ENCODE results near the gene GSTM1.
"Not testable (repeated sequence)": the region's sequence is repeated elsewhere in the genome, so short reads cannot be mapped to it uniquely, and the experiment has no call there.

The GSTM1 gene

GRCh38 chr1:109653306-109653705, 34.3 kb upstream of the GSTM1 start:
- Mint-ChIP-seq H3K4me1 (peaks cover 21% of the 10 kb centered on the region), H3K4me3 (no peak overlapping the region), H3K36me3 (no peaks in the 10 kb centered on the region), H3K27me3 (peaks cover 46% of the 10 kb centered on the region), H3K27ac (no peak overlapping the region), H3K9me3 (no peaks in the 10 kb centered on the region)
- DNase-seq, result no peak
- CTCF ChIA-PET, result interaction anchor here (1.1 to 6.2 kb wide), 2 partner anchors 10 to 13 kb away, joined by 8 to 70 read pairs; no protein-coding TSS in a partner anchor

DNA sequence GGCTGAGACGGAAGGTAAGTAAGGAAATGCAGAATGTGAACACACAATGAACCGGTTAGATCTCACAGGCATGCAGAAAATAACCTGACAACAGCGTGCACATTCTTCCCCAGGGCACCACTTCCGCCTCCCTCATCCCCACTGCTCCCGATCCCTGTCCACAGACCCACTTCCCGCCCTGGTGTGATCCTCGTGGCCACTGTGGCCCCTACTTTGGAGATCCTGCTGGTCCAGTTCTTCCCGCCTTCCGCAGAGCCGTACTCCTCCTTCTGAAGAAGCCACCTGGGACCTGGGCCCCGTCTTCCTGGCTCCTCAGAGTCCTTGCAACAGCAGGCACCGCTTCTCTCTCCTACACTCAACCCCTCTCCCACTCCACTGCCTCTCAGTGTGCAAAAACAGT, 33.1 kb upstream of the GSTM1 start:
- Mint-ChIP-seq H3K4me3 (peak overlapping the region; percentile 7), H3K9me3 (no peaks in the 10 kb centered on the region), H3K27me3 (peaks cover 42% of the 10 kb centered on the region), H3K4me1 (peaks cover 21% of the 10 kb centered on the region), H3K27ac (no peak overlapping the region), H3K36me3 (no peaks in the 10 kb centered on the region)
- no peak for DNase-seq
- CTCF ChIA-PET, result interaction anchor here (1.0 to 1.8 kb wide), 3 partner anchors 14 to 330 kb away, joined by 3 to 15 read pairs (median 3); partner anchors contain the start of gene AHCYL1

GRCh38 chr1:109655615-109656519, 31.8 kb upstream of the GSTM1 start, which contains the start of gene GSTM4:
Gene GSTM4 (plus strand): TSS chr1:109656099. CDS start chr1:109656390, 291 bp downstream.
- no peaks in the 10 kb centered on the region for H3K9me3 Mint-ChIP-seq
- H3K27ac Mint-ChIP-seq, result peak within 1 kb of the TSS; percentile 71
- CTCF ChIA-PET, result interaction anchor here (1.0 to 1.8 kb wide), 3 partner anchors 15 to 329 kb away, joined by 3 to 15 read pairs (median 3); partner anchors contain the start of gene AHCYL1
- peaks cover 21% of the 10 kb centered on the region for H3K4me1 Mint-ChIP-seq
- H3K4me3 Mint-ChIP-seq, result peak within 1 kb of the TSS; percentile 84
- H3K27me3 Mint-ChIP-seq, result peaks cover 42% of the 10 kb centered on the region
- H3K36me3 Mint-ChIP-seq, result no peaks in the 10 kb centered on the region
- DNase-seq, result peak; percentile 80

GRCh38 chr1:109657395-109657794, 30.2 kb upstream of the GSTM1 start:
- no peak overlapping the region for H3K27ac Mint-ChIP-seq
- H3K36me3 Mint-ChIP-seq, result no peaks in the 10 kb centered on the region
- peaks cover 21% of the 10 kb centered on the region for H3K4me1 Mint-ChIP-seq
- DNase-seq, result no peak
- peaks cover 32% of the 10 kb centered on the region for H3K27me3 Mint-ChIP-seq
- no peaks in the 10 kb centered on the region for H3K9me3 Mint-ChIP-seq
- CTCF ChIA-PET, result no interaction called here
- H3K4me3 Mint-ChIP-seq, result peak overlapping the region; percentile 40

GRCh38 chr1:109657970-109658369, 29.6 kb upstream of the GSTM1 start:
- Mint-ChIP-seq H3K27me3 (peaks cover 27% of the 10 kb centered on the region), H3K9me3 (no peaks in the 10 kb centered on the region), H3K27ac (no peak overlapping the region), H3K36me3 (no peaks in the 10 kb centered on the region), H3K4me1 (peaks cover 21% of the 10 kb centered on the region), H3K4me3 (no peak overlapping the region)
- no peak for DNase-seq
- CTCF ChIA-PET, result no interaction called here

DNA sequence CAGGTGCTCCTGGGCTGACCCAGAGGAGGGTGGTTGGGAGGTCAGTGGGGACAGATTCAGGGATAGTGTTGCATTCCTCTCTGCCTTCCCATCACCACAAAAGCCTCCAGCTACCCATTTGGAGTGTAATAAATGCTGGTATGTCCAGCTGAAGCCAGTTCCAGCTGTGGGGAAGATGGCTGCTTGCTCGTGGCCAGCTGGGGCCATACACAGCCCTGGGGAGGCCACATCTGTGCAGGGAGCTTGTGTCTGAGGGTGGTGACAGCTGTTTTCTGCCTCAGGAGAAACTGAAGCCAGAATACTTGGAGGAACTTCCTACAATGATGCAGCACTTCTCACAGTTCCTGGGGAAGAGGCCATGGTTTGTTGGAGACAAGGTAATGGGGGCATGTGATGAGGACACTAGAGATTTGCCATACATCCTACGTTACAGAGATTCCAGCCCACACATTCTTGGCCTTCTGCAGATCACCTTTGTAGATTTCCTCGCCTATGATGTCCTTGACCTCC, 29.0 kb upstream of the GSTM1 start:
- CTCF ChIA-PET, result no interaction called here
- no peak overlapping the region for H3K4me3 Mint-ChIP-seq

DNA sequence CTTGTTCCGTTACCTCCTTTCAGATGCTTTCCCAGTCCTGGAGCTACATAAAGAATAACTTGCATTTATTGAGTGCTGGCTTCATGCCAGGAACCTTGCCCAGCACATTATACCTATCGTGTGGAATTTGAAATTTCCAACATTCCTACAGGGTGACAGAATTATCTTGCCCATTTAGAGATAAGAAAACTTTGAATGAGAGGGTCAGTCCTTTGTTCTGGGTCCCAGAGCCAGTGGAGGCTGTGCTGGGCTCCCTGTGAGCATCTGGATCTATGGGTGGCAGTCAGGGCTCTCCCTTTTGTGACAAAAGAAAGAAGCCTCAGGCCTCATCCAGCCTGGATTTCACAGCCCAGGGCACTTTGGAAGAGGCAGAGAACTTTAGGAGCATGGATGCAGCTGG, 28.5 kb upstream of the GSTM1 start:
- DNase-seq, result no peak
- CTCF ChIA-PET, result no interaction called here

More for the DNA sequence above, 29.0 kb upstream of the GSTM1 start:
- no peak for DNase-seq
- no peaks in the 10 kb centered on the region for H3K9me3 Mint-ChIP-seq
- peaks cover 23% of the 10 kb centered on the region for H3K27me3 Mint-ChIP-seq
- H3K36me3 Mint-ChIP-seq, result no peaks in the 10 kb centered on the region
- no peak overlapping the region for H3K27ac Mint-ChIP-seq
- H3K4me1 Mint-ChIP-seq, result peaks cover 21% of the 10 kb centered on the region

DNA sequence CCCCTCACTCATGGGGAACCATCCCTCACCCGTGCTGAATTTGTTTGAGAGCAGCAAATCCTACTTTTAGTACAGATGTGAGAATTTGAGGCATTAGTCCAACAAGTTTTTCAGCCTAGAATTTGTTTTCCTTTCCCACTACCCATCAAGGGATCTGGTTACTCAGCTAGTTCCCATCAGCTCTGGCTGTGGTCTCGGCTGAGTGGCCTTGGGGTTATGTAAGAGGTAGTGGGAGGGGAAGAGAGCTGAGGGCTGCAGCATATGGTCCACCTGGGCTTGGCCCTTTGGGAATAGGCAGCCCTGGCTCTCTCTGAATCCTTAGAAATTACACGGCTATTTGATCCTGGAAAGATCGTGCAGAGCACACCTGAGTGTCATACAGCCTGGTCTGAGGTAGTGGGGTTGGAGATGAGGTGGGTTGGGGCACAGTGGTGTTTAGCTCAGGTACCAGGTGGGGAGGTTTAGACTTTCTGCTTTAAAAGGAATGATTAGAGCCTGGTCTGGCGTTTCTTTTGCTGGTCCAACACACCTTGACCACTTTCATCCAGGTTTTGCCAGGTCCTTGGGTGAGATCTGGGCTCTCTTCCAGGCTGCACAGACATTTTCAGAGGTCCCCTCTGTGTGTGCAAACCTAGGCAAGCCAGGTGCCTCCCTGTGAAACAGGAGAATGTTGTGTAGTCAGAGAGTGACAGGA, 27.5 kb upstream of the GSTM1 start:
- Mint-ChIP-seq H3K27me3 (peaks cover 12% of the 10 kb centered on the region), H3K36me3 (no peaks in the 10 kb centered on the region), H3K4me3 (no peak overlapping the region), H3K9me3 (no peaks in the 10 kb centered on the region), H3K27ac (no peak overlapping the region), H3K4me1 (peaks cover 14% of the 10 kb centered on the region)
- DNase-seq, result no peak
- CTCF ChIA-PET, result interaction anchor here (2.4 to 3.3 kb wide), 2 partner anchors 20 to 324 kb away, joined by 6 to 13 read pairs; partner anchors contain the start of gene AHCYL1

More for the DNA sequence above, 28.5 kb upstream of the GSTM1 start:
- Mint-ChIP-seq H3K4me3 (no peak overlapping the region), H3K27ac (no peak overlapping the region), H3K4me1 (peaks cover 21% of the 10 kb centered on the region), H3K27me3 (peaks cover 18% of the 10 kb centered on the region), H3K36me3 (no peaks in the 10 kb centered on the region), H3K9me3 (no peaks in the 10 kb centered on the region)

DNA sequence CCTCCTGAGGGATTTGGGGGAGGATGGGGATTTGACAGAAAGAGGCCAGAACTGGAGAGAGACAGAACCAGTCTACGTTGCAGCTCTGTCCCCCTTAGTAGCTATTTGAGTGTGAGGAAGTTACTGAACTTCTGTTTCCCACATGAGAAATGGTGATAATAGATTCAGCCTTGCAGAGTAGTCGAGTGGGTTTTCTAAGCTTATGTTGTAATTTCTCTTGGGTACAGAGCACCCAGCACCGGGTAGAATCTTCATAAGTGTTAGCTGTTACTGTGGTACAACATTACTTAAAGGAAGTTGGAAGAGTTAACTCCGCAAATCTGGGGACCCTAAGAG, 27.0 kb upstream of the GSTM1 start:
- CTCF ChIA-PET, result interaction anchor here (2.4 to 3.3 kb wide), 2 partner anchors 20 to 324 kb away, joined by 6 to 13 read pairs; partner anchors contain the start of gene AHCYL1
- H3K36me3 Mint-ChIP-seq, H3K27ac Mint-ChIP-seq, H3K9me3 Mint-ChIP-seq, H3K4me3 Mint-ChIP-seq, H3K4me1 Mint-ChIP-seq, DNase-seq: not testable (repeated sequence)
- peaks cover 10% of the 10 kb centered on the region for H3K27me3 Mint-ChIP-seq

GRCh38 chr1:109661391-109661790, 26.2 kb upstream of the GSTM1 start:
- Mint-ChIP-seq H3K4me1 (peaks cover 3% of the 10 kb centered on the region), H3K36me3 (no peaks in the 10 kb centered on the region), H3K27me3 (peaks cover 5% of the 10 kb centered on the region), H3K4me3 (no peak overlapping the region), H3K9me3 (no peaks in the 10 kb centered on the region), H3K27ac (no peak overlapping the region)
- no peak for DNase-seq
- CTCF ChIA-PET, result interaction anchor here (2.4 to 3.3 kb wide), 2 partner anchors 21 to 323 kb away, joined by 6 to 13 read pairs; partner anchors contain the start of gene AHCYL1

- H3K36me3 Mint-ChIP-seq, result peaks cover 1% of the 10 kb centered on the region
- H3K4me3 Mint-ChIP-seq, result no peak overlapping the region
- no peak overlapping the region for H3K27ac Mint-ChIP-seq
- peaks cover 3% of the 10 kb centered on the region for H3K27me3 Mint-ChIP-seq
- no peak for DNase-seq
- H3K9me3 Mint-ChIP-seq, result no peaks in the 10 kb centered on the region
- peaks cover 14% of the 10 kb centered on the region for H3K4me1 Mint-ChIP-seq
- CTCF ChIA-PET, result no interaction called here
These were observed 22.9 kb upstream of the GSTM1 start for GRCh38 chr1:109664671-109665070.

GRCh38 chr1:109667452-109668122, 20.0 kb upstream of the GSTM1 start, which contains the start of gene GSTM2:
Gene GSTM2 (plus strand): TSS chr1:109668057. CDS start chr1:109668116, 59 bp downstream.
- no peak within 1 kb of the TSS for H3K27ac Mint-ChIP-seq
- CTCF ChIA-PET, result interaction anchor here (0.9 to 1.4 kb wide), 3 partner anchors 25 to 317 kb away, joined by 3 to 5 read pairs (median 3); partner anchors contain the start of gene AHCYL1

DNA sequence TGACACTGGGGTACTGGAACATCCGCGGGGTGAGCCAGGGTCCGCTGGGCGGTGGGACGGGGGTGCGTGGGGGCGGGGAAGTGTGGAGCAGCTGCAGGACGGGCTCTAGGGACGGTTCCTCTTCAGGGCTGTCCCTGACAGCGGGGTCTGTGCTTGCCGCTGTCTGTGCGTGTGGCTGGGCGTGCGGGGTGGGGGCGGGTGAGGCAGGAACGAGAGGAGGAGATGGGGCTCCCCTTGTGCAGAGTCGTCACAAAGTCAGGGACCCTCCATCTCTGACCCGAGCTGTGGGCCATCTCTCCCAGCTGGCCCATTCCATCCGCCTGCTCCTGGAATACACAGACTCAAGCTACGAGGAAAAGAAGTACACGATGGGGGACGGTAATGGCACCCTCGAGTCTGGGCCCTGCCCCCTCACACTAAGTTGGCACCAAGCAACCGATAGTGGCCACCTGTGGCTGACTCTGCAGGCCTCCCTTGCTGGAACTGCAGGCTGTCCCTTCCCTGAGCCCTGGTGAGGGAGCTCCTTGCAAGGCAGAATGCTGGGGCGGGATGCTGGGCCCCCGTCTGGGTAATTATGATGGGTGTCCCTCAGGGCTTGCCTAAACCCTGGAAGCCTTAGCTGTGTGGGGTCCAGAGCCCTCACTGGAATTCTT, 19.4 kb upstream of the GSTM1 start:
- H3K4me3 Mint-ChIP-seq, result peak overlapping the region; percentile 66
- no peaks in the 10 kb centered on the region for H3K9me3 Mint-ChIP-seq
- peaks cover 31% of the 10 kb centered on the region for H3K4me1 Mint-ChIP-seq
- CTCF ChIA-PET, result interaction anchor here (0.9 to 1.9 kb wide), 5 partner anchors 18 to 316 kb away, joined by 3 to 9 read pairs (median 4); partner anchors contain the start of gene AHCYL1
- H3K36me3 Mint-ChIP-seq, result peaks cover 3% of the 10 kb centered on the region
- H3K27ac Mint-ChIP-seq, result no peak overlapping the region
- no peak for DNase-seq
- H3K27me3 Mint-ChIP-seq, result peaks cover 3% of the 10 kb centered on the region

More at GRCh38 chr1:109667452-109668122, 20.0 kb upstream of the GSTM1 start, which contains the start of gene GSTM2:
- peak; percentile 91 for DNase-seq
- peak within 1 kb of the TSS; percentile 66 for H3K4me3 Mint-ChIP-seq
- H3K4me1 Mint-ChIP-seq, result peaks cover 31% of the 10 kb centered on the region
- H3K36me3 Mint-ChIP-seq, result peaks cover 3% of the 10 kb centered on the region
- H3K9me3 Mint-ChIP-seq, result no peaks in the 10 kb centered on the region
- H3K27me3 Mint-ChIP-seq, result peaks cover 3% of the 10 kb centered on the region

Data from activated naive CD4-positive, alpha-beta T cell treated with anti-CD3 and anti-CD28 coated beads, Interleukin-2, amount 10 ng/mL, durations not matched to agents 7 days and 5 days (primary cell).